HG03060 (cell line): ENCODE results near the gene GOLT1A.

Experiments
- ATAC-seq: cut with Tn5 transposase; IDR thresholded peaks from one replicate; pipeline ENCODE4 v1.9.1; 2021; ENCODE audit warnings: low read depth, moderate number of reproducible peaks; ENCODE audit not compliant: unreplicated experiment

The GOLT1A gene

DNA sequence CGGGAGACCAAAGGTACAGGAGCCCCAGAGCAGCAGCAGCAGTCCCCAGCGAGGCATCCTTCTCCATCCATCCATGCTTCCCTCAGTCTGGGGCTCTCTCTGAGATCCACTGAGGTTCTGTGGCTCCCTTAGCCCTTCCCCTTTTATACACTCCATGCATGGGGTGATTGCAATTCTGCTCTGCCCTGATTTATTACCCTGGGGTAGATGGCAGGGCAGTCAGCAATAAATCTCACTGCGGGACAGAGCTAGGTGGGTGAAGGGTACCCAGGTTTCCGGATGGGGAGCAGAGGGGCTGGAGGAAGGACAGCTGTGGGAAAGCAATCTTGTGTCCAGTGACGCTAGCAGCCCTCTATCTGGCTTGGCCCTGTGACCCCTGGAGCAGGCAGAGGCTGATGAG lies 47.6 kb downstream of the GOLT1A start, which contains the start of gene REN:
TSS of gene REN (minus strand) at position 119 of the 400 bp plus-strand sequence. CDS start at position 75, 44 bp downstream.
- ATAC-seq, result no peak

DNA sequence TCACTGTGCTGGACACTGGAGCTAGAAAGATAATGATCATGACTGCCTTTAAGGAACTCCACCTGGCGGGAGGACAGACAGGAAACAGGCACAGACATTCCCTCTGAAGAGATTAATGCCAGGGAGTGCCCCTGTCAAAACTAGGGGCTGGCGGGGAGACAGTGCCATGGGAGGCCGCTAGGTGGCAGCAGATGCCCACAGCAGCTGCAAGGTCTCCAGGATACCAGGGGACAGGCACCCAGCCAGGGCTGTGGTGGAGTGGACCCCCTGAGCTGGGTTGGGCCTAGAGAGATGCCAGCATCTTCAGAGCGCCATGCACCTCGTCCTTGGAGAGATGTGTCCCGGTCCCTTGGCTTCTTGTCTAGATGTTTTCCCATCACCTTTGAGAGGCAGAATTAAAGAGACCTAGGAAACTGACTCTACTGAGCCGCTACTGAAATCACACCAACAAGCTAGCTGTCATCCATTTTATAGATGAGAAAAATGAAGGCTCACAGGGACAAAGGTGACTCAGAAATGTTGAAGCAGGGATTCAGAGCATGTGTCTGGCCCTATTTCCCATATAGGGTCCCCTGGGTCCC lies 51.2 kb downstream of the GOLT1A start:
- ATAC-seq, result no peak

DNA sequence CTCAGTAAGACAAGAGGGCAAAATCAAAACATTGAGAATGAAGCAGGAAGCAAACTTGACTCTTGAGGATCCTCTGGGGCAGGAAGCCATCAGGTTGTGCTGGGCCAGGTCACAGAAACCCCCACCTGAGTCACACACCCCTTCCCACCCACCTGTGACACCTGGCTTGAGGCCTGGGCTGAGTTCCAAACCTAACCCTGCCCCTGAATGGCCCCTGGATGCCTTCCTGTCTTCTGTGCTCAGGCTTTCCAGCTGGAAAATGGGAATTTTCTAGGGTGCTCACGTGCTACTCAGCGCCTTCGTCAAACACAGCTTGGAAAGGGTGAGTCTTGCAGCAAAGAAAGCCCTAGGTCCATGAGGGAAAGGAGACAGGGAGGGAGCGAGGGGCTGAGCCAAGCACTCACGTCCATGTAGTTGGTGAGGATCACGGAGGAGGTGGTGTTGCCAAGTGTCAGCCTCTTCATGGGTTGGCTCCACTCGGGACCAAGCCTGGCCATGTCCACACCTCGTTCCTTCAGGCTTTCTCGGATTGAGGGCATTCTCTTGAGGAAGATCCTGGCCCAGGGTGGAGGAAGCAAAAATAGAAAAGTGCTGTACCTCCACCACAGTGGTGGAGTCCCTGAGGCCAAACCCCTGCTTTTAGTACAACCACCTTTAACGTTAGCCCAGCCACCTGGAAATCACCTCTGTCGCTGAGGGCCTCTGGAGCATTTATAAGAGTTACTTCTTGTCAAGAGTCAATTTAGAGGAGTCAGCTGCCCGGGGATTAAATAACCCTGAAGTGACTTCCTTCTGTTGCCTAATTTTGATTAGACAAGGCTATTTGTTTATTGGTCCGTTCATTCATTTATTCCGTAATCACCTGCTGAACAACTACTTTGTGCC lies 51.9 kb downstream of the GOLT1A start:
- ATAC-seq, result no peak

DNA sequence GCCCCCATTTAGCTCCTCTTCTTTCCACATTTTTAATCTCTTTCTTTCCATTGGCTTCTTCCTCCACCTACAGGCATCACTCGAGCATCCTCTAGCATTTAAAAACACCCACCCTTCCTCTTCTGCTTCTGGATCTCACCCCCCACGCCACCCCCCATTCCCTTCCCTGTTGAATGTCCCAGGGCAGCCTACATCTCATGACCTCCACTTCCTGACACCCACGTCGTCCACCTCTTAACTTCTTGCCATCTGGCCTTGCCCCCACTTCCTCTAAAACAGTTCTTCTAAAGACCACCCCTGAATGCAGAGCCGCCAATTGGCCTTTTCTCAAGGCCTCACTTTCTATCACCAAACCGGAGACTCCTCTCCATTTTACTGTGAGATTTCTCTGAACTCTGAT lies 55.8 kb downstream of the GOLT1A start:
- no peak for ATAC-seq

DNA sequence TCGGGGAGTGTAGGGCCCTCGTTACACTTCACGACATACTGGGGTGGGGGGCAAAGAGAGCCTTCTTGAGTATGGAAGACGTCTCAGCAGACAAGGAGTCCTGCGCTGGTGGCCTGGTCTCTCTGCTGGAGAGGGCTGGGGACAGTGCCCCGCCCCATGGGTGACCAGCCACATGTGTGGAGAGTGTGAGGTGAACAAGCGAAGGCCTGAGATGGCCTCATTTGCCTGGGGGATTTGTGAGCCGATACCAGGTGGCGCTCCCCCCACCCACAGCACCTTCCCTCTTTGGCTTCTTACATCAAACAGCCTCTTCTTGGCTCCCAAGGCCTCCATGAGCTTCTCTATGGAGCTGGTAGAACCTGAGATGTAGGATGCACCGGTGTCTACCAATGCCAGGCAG lies 57.9 kb downstream of the GOLT1A start:
- no peak for ATAC-seq

DNA sequence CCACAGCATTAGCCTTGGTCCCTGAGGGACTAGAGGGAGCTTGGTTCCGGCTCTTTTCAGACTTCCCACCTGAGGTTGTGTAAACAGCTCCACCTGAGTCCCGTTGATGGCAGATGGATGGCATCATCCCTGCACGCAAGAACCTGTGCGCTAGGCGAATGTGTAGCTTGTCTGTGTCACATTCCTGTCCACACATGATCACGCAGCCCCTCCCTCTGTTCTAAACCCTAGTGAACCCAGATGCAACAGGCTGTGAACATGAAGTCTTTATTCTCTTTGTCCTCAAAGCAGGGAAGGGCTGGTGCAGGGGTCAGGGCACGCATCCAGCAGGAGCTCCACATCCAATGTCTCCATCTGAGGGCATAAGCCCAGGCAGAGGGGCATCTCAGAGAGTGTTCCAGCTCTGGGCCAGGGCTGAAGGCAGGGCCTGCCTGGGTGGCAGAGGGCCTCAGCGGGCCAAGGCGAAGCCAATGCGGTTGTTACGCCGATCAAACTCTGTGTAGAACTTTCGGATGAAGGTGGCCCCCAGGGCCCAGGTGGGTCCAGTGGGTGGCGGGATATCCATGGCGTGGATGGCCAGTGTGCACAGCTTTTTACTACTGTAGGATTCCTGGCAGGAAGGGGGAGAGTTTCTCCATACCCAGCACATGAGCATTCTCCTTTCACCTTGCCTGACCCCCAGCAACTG lies 59.1 kb downstream of the GOLT1A start:
- no peak for ATAC-seq

DNA sequence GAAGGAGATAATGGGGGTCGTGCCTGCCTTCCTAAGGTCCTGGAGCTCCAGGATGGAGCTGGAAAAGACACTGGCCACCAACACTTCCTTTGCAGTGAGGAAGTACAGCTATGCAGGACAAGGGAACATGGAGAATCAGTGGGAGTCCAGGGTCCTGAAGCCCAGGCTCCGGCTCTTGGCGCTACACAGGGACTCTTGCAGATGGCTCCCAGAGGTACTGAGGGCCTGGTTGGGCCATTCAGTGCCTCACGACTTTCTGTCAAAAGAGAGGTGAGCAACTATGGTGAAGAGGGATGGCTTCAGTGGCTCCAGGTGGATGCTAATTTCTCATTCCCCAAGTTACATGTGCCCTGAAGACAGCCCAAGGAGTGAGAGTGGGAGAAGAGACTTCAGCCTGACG lies 60.1 kb downstream of the GOLT1A start:
- ATAC-seq, result no peak

DNA sequence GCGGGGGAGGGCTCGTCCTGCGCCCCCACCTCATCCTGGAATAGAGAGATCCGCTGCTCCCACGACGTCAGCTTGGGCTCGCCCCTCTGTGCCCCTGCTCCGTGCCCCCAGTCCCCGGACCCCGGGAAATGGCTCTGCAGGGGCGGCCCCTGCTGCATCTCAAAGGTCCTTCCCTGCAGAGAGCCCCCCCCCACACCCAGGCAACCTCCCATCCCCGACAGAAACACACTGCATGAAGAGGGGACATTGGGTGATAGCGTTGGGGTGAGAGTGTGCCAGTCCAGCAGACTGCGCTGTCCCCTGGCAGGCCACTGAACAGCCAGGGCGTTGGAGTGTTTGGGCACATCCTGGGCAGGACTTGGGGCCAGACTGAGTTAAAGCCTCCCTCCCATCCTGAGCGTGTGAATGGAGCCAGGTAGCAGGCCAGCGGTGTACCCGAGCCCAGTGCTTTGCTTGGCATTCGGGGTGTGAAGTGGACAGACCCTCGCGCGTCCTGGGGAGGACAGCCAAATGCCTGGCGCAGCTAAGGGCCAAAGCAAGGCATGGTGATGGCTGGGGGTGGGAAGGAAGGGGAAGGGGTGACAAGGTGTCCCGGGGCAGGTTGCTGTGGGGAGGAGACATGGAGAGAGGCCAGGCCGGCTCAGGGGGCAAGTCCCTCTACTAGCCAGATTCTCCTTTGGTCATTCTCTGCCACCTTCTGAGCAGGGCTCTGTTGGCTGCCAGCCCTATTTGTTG lies 61.3 kb downstream of the GOLT1A start:
- no peak for ATAC-seq

DNA sequence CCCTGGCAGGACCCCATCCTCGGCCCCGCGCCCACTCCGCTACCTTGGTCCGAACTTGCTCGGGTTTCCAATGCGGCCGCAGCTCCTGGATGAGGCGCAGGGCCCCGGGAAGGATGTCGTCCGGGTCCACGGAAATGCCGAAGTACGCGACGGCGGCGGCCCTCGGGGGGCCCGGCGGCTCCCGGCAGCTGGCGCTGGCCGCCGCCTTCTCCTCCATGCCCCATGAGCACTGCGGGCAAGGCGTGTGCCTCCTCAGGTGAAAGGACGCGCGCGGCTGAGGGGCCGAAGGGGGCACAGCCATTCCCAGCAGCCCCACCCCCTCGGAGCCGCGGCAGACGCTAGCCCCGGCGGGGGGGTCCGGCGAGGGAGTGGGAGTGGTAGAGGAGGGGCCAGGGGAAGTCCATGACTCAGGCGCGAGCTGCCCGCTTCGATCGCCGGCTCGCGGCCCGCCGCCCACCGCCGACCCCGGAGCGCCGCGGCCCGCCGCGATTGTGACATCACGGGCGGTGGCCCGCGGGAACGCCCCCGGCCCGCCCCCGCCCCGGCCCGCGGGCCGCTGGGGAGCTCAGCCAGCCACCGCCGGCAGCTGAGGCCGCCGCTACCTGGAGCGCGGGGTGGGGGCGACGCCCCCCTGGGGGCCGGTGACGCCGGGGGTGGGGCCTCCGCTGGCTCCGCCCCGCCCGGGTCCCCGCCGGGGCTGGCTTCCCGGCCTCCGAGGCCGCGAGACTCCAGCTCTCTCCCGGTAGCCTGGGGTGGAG lies 62.1 kb downstream of the GOLT1A start, which contains the start of gene ETNK2:
TSS of gene ETNK2 (minus strand) at position 493 of the 758 bp plus-strand sequence. CDS start at position 301, 192 bp downstream.
- ATAC-seq, result no peak

DNA sequence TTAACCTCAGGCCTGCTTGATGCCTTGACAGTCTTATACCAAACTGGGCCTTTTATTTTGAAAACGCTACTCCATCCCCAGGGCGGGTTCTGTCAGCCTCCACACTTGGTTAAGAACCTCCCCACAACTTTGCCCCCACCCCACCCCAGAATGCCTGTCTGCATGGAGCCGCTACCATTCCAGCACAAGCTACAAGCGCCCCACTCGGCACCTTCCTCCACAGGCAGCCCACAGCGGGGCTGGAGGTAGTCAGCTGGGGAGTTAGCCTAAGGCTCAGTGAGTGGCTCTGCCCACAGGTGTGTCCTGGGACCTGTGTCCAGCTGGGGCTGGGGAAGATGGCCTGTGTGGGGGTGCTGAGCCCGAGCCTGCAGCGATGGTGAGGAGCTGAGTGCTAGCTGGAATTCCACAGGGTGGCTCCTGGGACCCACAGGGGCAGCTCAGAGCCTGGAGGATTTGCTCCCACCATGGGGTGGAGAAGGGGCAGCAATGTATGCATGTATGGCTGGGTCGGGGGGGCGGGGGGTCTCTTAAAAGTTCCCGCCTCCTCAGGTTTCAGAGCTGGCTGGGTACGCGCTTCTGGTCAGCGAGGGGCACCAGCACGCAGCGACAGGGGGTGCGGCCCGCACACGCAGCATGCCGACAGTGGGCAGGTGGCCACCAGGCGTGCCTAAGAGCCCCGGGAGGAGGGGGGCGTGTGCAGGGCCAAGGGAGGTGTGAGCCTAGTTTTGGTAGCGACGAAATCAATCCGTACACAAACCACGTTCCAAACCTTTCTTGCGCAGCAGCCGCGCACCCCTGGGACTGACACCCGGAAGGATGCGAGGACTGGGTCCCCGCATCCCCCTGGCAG lies 62.9 kb downstream of the GOLT1A start:
- no peak for ATAC-seq

DNA sequence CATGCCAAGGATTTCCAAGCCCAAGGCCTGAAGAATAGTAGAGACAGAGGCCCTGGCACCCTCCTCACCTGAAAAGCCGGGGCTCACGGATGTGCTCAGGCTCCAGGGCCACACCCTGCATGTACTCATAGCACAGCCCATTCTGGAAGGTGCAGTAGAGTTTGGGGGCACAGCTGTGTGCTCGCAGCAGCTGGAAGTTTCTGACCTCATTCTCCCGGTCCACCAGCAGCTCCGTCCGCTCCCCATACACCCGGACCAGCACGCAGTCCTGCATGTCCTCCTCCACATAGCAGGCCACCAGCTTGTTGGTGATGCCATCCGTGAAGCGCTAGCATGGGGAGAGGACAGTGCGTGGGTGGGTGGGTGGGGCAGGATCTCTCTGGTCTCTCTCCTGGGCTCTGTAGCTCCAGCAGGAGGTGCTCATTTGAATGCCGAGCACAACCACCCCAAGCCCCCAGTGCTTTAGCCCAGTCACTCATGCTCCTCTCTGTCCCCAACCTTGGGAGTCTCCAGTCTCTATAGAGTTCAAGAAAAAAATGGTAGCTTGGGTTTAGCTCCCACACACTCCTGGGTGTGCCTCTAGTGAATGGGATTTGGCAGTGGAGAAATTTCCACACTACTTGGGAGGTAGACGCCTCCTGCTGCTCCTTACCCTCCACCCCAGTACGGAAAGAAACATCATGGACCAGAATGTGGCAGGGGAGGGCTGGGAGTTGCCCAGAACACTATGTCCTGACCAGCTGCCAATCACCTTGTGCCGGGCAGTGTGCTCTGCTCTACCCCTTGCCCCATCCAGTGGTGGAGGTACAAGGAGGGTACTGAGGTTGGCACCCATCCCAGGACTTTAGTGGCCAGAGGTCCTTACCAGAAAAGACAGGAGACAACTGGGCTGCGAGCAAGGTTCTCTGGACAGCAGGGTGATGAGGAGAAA lies 63.9 kb downstream of the GOLT1A start:
- no peak for ATAC-seq

DNA sequence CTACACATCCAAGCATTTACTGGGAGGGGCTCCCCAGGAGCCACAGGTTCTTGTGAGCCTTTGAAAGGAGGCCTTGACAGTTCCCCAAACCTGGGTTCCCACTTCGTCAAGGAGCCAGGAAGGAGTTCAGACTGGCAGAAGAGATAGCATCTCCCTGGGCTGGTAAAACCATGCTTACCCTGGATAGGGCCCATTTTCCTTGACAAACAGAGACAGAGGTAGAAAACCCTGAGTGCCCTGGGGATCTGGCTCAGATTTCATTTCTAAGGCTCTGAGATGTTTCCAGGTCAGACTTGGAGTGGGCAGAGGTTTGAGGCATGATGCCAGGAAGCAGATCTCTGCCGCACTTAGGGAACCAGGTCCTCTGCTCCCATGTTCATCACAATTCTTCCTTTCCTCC lies 64.7 kb downstream of the GOLT1A start:
- no peak for ATAC-seq
